ENCODE results near the gene CTBP2. TPM values are rescaled to one million over a fixed set of nuclear protein-coding genes. Genes with fewer than 3 reads are reported as not detected.
A peak's percentile ranks its signal among the peaks of the same experiment; 100 is the strongest.

The CTBP2 gene
- 74.3 and 84.7 TPM in 2 replicates for total RNA-seq

- H3K4me3 ChIP-seq (ENCODE audit: low read depth, low read length) = peak within 1 kb of the TSS; percentile 73
- TF ChIP-seq, protein P1, sequence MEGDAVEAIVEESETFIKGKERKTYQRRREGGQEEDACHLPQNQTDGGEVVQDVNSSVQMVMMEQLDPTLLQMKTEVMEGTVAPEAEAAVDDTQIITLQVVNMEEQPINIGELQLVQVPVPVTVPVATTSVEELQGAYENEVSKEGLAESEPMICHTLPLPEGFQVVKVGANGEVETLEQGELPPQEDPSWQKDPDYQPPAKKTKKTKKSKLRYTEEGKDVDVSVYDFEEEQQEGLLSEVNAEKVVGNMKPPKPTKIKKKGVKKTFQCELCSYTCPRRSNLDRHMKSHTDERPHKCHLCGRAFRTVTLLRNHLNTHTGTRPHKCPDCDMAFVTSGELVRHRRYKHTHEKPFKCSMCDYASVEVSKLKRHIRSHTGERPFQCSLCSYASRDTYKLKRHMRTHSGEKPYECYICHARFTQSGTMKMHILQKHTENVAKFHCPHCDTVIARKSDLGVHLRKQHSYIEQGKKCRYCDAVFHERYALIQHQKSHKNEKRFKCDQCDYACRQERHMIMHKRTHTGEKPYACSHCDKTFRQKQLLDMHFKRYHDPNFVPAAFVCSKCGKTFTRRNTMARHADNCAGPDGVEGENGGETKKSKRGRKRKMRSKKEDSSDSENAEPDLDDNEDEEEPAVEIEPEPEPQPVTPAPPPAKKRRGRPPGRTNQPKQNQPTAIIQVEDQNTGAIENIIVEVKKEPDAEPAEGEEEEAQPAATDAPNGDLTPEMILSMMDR (IDR thresholded peaks at IDR 0.05; ENCODE audit: insufficient read depth, low read depth, low read length) = no peak
- peak; percentile 65 for DNase-seq (ENCODE audit: low read depth)
Observed at GRCh38 chr10:125159932-125160855, at the start of gene CTBP2. Gene CTBP2, minus strand, starts transcription at chr10:125160563.

GRCh38 chr10:125209591-125210355, 49.4 kb upstream of the CTBP2 start:
- peak; percentile 37 for DNase-seq (ENCODE audit: low read depth)
- TF ChIP-seq, protein P1 (IDR thresholded peaks at IDR 0.05; ENCODE audit: insufficient read depth, low read depth, low read length) = no peak
- H3K4me3 ChIP-seq (ENCODE audit: low read depth, low read length) = no peak overlapping the region

GRCh38 chr10:125208854-125209565, 48.6 kb upstream of the CTBP2 start:
- TF ChIP-seq, protein P1 (IDR thresholded peaks at IDR 0.05; ENCODE audit: insufficient read depth, low read depth, low read length) = no peak
- no peak for DNase-seq (ENCODE audit: low read depth)
- H3K4me3 ChIP-seq (ENCODE audit: low read depth, low read length) = no peak overlapping the region

GRCh38 chr10:125206623-125207022, 46.3 kb upstream of the CTBP2 start:
- TF ChIP-seq, protein P1 (IDR thresholded peaks at IDR 0.05; ENCODE audit: insufficient read depth, low read depth, low read length) = no peak
- DNase-seq (ENCODE audit: low read depth) = peak; percentile 8
- H3K4me3 ChIP-seq (ENCODE audit: low read depth, low read length) = no peak overlapping the region

GRCh38 chr10:125205431-125205830, 45.1 kb upstream of the CTBP2 start:
- no peak overlapping the region for H3K4me3 ChIP-seq (ENCODE audit: low read depth, low read length)
- no peak for DNase-seq (ENCODE audit: low read depth)
- TF ChIP-seq, protein P1 (IDR thresholded peaks at IDR 0.05; ENCODE audit: insufficient read depth, low read depth, low read length) = no peak

DNA sequence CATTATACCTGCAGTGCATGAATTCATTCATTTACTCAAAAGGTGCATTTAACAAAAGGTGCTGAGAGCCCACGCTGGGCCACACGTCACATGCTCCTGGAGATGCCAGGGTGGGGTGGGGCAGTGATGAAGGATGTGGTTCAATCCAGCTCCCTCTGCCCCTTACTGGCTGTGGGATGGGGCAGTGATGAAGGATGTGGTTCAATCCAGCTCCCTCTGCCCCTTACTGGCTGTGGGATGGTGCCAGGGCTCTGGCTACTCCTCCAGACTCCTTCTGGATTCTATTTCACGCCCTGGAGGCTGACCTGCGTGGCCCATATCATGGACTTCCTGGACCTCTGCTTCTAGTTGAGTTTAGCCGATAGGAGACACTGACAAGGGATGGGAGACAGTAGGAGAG, 44.0 kb upstream of the CTBP2 start:
- TF ChIP-seq, protein P1 (IDR thresholded peaks at IDR 0.05; ENCODE audit: insufficient read depth, low read depth, low read length) = no peak
- H3K4me3 ChIP-seq (ENCODE audit: low read depth, low read length) = no peak overlapping the region
- no peak for DNase-seq (ENCODE audit: low read depth)
